ENCODE results near the gene WDFY4. TPM values are rescaled to one million over a fixed set of nuclear protein-coding genes. Genes with fewer than 3 reads are reported as not detected.

The WDFY4 gene
- total RNA-seq, 1 experiment from 2014 or later, result not detected

- H3K18ac ChIP-seq (ENCODE audit: insufficient read length, low read depth, low read length), result no peak overlapping the region
- H3K23ac ChIP-seq (ENCODE audit: insufficient read length, low read depth, low read length), result no peak overlapping the region
- H3K27ac ChIP-seq (ENCODE audit: insufficient read length, low read depth, low read length), result no peak overlapping the region
- H3K4me2 ChIP-seq (ENCODE audit: insufficient read depth, insufficient read length, low read length), result no peak overlapping the region
- Mint-ChIP-seq H3K36me3 (ENCODE audit: insufficient read depth in 1 of 3, low read depth in 3 of 3) (no peaks in the 10 kb centered on the region; a peak in 1 of 7 replicates), H3K9me3 (no peaks in the 10 kb centered on the region), H3K4me1 (no peaks in the 10 kb centered on the region), H3K27me3 (ENCODE audit: low read depth) (peaks cover 15% of the 10 kb centered on the region), H3K27ac (peak overlapping the region in 1 of 3 experiments; percentile 29; a peak in 1 of 7 replicates), H3K4me3 (no peak overlapping the region)
- no peak overlapping the region for H4K91ac ChIP-seq (ENCODE audit: insufficient read length, low read depth, low read length)
- H2BK120ac ChIP-seq (ENCODE audit: low read depth, low read length, poor library complexity, severe bottlenecking), result no peak overlapping the region
- no peaks in the 10 kb centered on the region for H3K4me1 ChIP-seq (ENCODE audit: insufficient read depth, low read length)
- TF ChIP-seq, protein P1, sequence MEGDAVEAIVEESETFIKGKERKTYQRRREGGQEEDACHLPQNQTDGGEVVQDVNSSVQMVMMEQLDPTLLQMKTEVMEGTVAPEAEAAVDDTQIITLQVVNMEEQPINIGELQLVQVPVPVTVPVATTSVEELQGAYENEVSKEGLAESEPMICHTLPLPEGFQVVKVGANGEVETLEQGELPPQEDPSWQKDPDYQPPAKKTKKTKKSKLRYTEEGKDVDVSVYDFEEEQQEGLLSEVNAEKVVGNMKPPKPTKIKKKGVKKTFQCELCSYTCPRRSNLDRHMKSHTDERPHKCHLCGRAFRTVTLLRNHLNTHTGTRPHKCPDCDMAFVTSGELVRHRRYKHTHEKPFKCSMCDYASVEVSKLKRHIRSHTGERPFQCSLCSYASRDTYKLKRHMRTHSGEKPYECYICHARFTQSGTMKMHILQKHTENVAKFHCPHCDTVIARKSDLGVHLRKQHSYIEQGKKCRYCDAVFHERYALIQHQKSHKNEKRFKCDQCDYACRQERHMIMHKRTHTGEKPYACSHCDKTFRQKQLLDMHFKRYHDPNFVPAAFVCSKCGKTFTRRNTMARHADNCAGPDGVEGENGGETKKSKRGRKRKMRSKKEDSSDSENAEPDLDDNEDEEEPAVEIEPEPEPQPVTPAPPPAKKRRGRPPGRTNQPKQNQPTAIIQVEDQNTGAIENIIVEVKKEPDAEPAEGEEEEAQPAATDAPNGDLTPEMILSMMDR (conservative IDR thresholded peaks at IDR 0.05), result no peak
- no peak for DNase-seq
- no peak overlapping the region for H2BK20ac ChIP-seq (ENCODE audit: low read depth, low read length, poor library complexity, severe bottlenecking)
- WGBS (ENCODE audit: extremely low coverage, insufficient read length, low lambda C conversion rate), result no CpG with 5 or more reads among the region's 6 CpGs
- H3K4ac ChIP-seq (ENCODE audit: low read depth, low read length), result no peak overlapping the region
- H3K27me3 ChIP-seq (ENCODE audit: insufficient read depth, low read length), result no peaks in the 10 kb centered on the region
- H3K56ac ChIP-seq (ENCODE audit: insufficient read length, low read depth, low read length), result no peak overlapping the region
- no peak overlapping the region for H3K14ac ChIP-seq (ENCODE audit: insufficient read depth, low read length)
- H3T11ph ChIP-seq (ENCODE audit: low read length), result no peak overlapping the region
- no peak overlapping the region for H2AK5ac ChIP-seq (ENCODE audit: insufficient read length, low read length)
- H2AFZ ChIP-seq (ENCODE audit: low read length), result no peak overlapping the region
- no peak overlapping the region for H4K8ac ChIP-seq (replicated peaks; ENCODE audit: insufficient read length, low read depth, low read length)
- H3K23me2 ChIP-seq (ENCODE audit: insufficient read length, low read depth, low read length, poor library complexity, severe bottlenecking), result no peaks in the 10 kb centered on the region
- no peak overlapping the region for H2BK15ac ChIP-seq (ENCODE audit: low read depth, low read length)
- no peaks in the 10 kb centered on the region for H3K79me2 ChIP-seq (ENCODE audit: insufficient read depth, low read length)
- H3K79me1 ChIP-seq (ENCODE audit: insufficient read depth, low read depth, low read length, poor library complexity, severe bottlenecking), result no peaks in the 10 kb centered on the region
- no peaks in the 10 kb centered on the region for H4K20me1 ChIP-seq (ENCODE audit: control insufficient read depth, insufficient read depth, insufficient read length)
- no peak overlapping the region for H2BK5ac ChIP-seq (ENCODE audit: insufficient read length, low read length)
- H3K9ac ChIP-seq (ENCODE audit: extremely low read depth, insufficient read length, low read length), result no peak overlapping the region
- H4K5ac ChIP-seq (ENCODE audit: insufficient read length, low read depth, low read length), result no peak overlapping the region
- no peaks in the 10 kb centered on the region for H3K9me3 ChIP-seq (ENCODE audit: control insufficient read depth, low read depth, low read length)
- H2BK12ac ChIP-seq (ENCODE audit: insufficient read length, low read depth, low read length), result no peak overlapping the region
These were observed 77.7 kb downstream of the WDFY4 start for GRCh38 chr10:48762064-48763042.

Data from H9 (cell line).